Activated CD4-positive, alpha-beta T cell treated with anti-CD3 and anti-CD28 coated beads, Interleukin-2, Interleukin-6, amounts not matched to agents 100 ng/mL and 50 ng/mL, durations not matched to agents 16 hours and 8 hours (primary cell): ENCODE results near the gene RPS6KA2.
A peak's percentile ranks its signal among the peaks of the same experiment; 100 is the strongest.
"Not testable (repeated sequence)": the region's sequence is repeated elsewhere in the genome, so short reads cannot be mapped to it uniquely, and the experiment has no call there.

Experiments used
- DNase-seq: peaks from one replicate; pipeline ENCODE4 v3.0.0-alpha.2; 2020

Gene RPS6KA2

GRCh38 chr6:166411271-166411670, 215.8 kb downstream of the RPS6KA2 start:
- DNase-seq, result no peak

- no peak for DNase-seq
These were observed 216.6 kb downstream of the RPS6KA2 start for GRCh38 chr6:166410426-166410935.

DNA sequence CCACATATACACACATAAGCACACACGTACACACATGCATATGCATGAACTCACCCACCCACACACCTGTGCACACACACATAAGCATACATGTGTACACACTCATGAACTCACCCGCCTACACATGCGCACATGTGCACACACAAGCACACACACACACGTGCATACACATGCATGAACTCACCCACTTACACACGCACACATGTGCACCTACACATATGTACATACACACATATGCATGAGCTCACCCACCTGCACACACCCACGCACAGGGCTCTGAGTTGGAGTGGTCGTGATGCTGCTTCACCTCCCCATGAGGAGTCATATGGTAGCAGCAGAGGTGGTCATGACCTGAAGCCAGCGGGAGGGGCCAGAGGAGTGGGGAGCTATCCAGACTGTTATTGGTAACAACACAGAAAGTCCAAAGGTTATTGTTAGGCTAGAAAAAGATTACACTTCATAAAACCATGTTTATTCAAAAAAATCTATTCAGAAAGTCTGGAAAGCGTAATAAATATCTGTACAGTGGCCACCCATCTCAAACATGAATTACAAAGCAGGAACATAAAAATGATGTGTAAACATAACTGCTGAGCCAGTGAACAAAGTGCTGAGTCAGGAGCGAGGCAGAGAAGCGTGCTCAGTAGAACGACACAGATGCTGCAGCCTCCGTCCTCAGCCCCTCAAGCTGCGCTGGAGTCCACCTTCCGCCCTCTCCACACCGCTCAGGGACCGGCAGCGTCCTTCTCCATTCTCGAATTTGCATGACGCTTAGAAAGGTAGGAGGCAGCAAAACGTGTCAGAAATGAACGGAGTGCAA, 217.9 kb downstream of the RPS6KA2 start:
- DNase-seq, result no peak

DNA sequence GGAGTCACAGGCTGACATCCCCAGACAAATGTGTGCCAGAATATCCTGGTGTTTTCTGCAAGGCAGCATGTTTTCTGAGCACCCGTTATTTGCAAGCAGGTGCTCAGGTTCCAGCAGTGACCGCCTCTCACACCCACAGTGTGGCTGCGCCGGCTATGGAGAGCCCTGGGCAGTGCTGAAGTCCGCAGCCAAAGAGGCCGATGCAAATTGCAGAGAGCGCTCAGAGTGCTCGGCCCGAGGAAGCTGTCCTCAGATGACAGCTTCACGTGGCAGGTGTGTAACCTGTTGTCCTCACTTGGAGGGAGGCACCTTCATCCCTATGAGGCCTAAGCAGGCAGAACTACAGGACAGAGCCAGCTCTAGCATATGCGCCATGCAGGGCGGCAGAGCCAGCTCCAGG, 220.9 kb downstream of the RPS6KA2 start:
- no peak for DNase-seq

- DNase-seq, result no peak
These were observed 221.7 kb downstream of the RPS6KA2 start for GRCh38 chr6:166405386-166405785.

- DNase-seq, result no peak
These were observed 224.3 kb downstream of the RPS6KA2 start for GRCh38 chr6:166402582-166403277.

DNA sequence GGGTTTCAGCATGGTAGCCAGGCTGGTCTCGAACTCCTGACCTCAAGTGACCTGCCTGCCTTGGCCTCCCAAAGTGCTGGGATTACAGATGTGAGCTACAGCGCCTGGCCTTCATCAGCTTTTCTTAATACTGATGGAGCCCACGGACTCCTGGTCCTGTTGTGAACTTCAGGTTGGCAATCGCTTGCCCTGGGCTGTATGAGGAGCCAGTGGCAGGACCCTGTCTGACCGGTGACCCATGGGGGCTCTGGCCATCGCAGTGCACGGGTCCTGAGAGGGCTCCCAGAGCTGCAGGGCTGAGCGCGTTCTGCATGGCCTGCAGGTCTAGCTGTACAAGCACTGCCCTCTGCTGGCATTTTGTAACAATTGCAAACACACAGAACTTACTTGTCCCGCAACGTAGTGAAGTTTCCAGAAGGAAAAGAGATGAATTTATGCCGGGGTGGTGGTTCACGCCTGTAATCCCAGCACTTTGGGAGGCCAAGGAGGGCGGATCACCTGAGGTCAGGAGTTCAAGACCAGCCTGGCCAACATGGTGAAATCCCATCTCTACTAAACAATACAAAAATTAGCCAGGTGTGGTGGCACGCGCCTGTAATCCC, 226.3 kb downstream of the RPS6KA2 start:
- DNase-seq, result peak; percentile 64

GRCh38 chr6:166400181-166400580, 226.9 kb downstream of the RPS6KA2 start:
- DNase-seq, result no peak

GRCh38 chr6:166398348-166398747, 228.7 kb downstream of the RPS6KA2 start:
- no peak for DNase-seq

- no peak for DNase-seq
These were observed 229.2 kb downstream of the RPS6KA2 start for GRCh38 chr6:166397849-166398248.

- DNase-seq, result no peak
These were observed 231.3 kb downstream of the RPS6KA2 start for GRCh38 chr6:166395778-166396177.

DNA sequence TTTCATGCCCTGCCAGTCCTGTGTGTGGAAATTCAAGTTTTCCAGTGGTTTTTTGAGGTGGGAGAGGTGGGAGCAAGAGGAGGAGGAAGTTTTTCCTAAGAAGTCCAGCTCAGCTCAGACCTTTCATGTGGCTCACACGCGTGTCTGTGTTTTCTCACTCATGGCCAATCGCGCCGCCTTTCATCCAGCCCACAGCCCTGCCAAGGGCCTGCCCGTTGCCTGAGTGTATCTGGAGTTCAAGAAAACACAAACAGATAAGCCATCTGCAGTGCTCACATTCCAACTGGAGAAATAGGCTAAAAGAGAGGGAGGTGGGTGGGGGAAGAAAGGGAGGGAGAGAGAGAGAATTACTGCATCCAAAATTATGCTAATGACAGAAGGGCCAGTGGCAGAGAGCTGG, 231.7 kb downstream of the RPS6KA2 start:
- no peak for DNase-seq

GRCh38 chr6:166394036-166394892, 232.8 kb downstream of the RPS6KA2 start:
- DNase-seq, result no peak

DNA sequence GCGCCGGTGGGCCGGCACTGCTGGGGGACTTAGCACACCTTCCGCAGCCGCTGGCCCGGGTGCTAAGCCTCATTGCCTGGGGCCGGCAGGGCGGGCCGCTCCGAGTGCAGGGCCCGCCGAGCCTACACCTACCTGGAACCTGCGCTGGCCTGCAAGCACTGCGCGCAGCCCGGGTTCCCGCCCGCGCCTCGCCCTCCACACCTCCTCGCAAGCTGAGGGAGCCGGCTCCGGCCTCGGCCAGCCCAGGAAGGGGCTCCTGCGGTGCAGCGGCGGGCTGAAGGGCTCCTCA, 233.6 kb downstream of the RPS6KA2 start:
- no peak for DNase-seq

GRCh38 chr6:166392755-166393534, 234.1 kb downstream of the RPS6KA2 start:
- DNase-seq, result not testable (repeated sequence)

DNA sequence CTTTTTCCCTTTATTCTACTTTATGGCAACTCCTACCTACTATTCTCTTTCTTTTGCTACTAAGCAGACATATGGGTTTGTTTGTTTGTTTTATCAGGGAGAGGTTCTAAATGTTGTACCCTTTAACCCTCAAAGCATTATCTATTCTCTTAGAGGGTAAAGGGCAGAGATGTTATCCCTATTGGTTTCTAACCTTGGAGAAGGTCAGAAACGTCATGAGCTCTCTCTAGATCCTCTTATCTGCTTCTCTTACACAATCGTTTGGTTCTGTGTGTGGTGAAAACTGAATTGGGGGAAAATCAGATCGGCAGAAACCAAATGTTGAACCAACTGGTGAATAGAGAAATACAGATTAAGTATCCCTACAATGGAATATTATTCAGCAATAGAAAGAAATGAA, 237.9 kb downstream of the RPS6KA2 start:
- no peak for DNase-seq

- DNase-seq, result no peak
These were observed 238.6 kb downstream of the RPS6KA2 start for GRCh38 chr6:166388290-166389004.

DNA sequence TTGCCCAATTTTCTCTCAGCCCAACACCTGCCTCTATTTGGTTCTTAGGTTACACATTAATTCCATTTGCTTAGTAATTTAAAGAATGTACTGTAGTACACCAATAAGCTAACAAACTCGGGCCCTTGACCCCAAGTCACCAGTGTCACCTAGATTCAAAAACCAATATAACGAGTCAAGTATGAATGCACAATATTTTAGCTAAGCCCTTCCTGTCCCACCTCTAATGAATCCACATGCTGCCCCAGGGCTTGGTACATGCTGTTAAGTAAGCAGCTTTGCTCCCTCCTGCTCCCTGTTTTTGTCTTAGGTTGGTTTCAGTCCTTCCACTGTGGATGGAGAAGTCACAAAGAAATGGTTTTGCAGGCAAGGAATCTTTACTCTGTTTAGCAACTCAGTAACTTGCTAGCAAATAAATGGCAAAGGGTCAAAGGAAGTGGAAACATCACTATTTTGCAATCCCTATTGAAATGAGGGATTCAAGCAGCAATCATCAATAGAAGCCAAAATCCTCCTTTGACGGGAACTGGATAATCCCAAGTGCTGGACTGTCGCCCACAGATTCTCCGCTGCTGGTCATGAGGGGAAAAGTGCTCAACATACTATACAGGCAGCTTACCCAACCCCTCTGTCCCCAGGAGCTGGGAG, 239.3 kb downstream of the RPS6KA2 start:
- no peak for DNase-seq

DNA sequence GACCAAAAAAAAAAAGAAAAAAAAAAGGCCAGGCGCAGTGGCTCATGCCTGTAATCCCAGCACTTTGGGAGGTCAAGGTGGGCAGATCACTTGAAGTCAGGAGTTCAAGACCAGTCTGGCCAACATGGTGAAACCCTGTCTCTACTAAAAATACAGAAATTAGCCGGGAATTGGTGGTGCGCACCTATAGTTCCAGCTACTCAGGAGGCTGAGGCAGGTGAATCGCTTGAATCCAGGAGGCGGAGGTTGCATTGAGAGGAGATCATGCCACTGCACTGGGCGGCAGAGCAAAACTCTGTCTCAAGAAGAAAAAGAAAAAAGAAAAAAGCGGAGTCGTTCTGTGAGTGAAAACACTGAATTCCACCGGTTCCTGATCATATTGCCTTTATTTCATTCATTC, 240.0 kb downstream of the RPS6KA2 start:
- not testable (repeated sequence) for DNase-seq

DNA sequence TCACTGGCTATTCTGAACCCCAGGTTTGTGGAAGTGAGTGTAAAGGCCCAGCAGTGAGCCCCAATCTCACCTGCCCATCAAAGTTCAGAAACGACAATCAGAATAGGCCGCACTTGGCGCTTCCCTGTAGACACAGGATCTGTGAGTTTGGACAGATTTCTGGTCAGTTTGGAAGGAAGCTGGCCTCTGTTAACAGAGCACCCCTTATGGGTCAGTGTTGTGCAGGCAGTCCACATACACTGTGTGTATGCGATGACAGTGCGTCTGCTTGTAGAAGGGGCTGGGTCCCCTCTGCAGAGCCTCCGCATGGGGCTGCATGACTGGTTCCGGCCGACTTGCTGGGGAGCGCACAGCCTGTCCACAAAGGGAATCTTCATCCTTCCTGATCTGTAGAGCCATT, 240.9 kb downstream of the RPS6KA2 start:
- DNase-seq, result no peak

- peak; percentile 33 for DNase-seq
These were observed 243.2 kb downstream of the RPS6KA2 start for GRCh38 chr6:166383802-166384363.
